Tibial nerve (tissue), 3 donors: Measurements from ENCODE around the gene SHCBP1.

Source experiments
- CTCF ChIP-seq, 5 experiments: fragments of 200-600 bp in 3 of 5; fragments of 450-650 bp in 2 of 5; sonication (generic) in 3 of 5; IDR thresholded peaks; one replicate each; pipeline ENCODE4 v1.5.1; 2016 to 2019; ENCODE audit warnings: antibody characterized with exemption in 5 of 5, mild to moderate bottlenecking in 3 of 5, moderate library complexity in 2 of 5
- POLR2A ChIP-seq, 2 donors: fragments of 450-650 bp; IDR thresholded peaks; one replicate each; pipeline ENCODE4 v1.6.1; 2017; ENCODE audit warnings: antibody characterized with exemption in 2 of 2, mild to moderate bottlenecking in 2 of 2, moderate library complexity in 2 of 2

- TF ChIP-seq CTCF (IDR thresholded peaks at IDR 0.05) (no peak), POLR2A (IDR thresholded peaks at IDR 0.05) (no peak)
These were observed 9.1 kb downstream of the SHCBP1 start for GRCh38 chr16:46612121-46612520.
